Measurements from ENCODE around the gene NDUFS8. TPM values are rescaled to one million over a fixed set of nuclear protein-coding genes. Genes with fewer than 3 reads are reported as not detected.

The NDUFS8 gene
- total and polyA plus RNA-seq, 2 of the 13 experiments (the other 11 are each of a cell fraction or from before 2014, with no cell fraction given): 96.7 to 158 TPM

- TF ChIP-seq SUZ12 (IDR thresholded peaks at IDR 0.05; ENCODE audit: low read depth, low read length): no peak
- peak; percentile 91 for TF ChIP-seq ZNF331 (CRISPR knock-in tag; IDR thresholded peaks at IDR 0.05)
- no peak; the same call in 1 of the 2 replicates for TF ChIP-seq NFE2L1 (CRISPR knock-in tag; IDR thresholded peaks at IDR 0.05; ENCODE audit: borderline replicate concordance)
- peak; percentile 95 for TF ChIP-seq ZNF430 (CRISPR knock-in tag; IDR thresholded peaks at IDR 0.05)
- peak; percentile 91 for TF ChIP-seq ZMYM4 (CRISPR knock-in tag; IDR thresholded peaks at IDR 0.05)
- no peak for TF ChIP-seq ZNF207 (IDR thresholded peaks at IDR 0.05; ENCODE audit: borderline replicate concordance)
- TF ChIP-seq DMTF1 (CRISPR knock-in tag; IDR thresholded peaks at IDR 0.05): 0 out of 2 replicates have a peak, but pooled peaks have one; percentile 24
- TF ChIP-seq TGIF2 (CRISPR knock-in tag; IDR thresholded peaks at IDR 0.05): peak; percentile 99; the same call in 1 of the 2 replicates
- no peak for TF ChIP-seq ZSCAN22 (CRISPR knock-in tag; IDR thresholded peaks at IDR 0.05)
- peak; percentile 88 for TF ChIP-seq XRCC5 (optimal IDR thresholded peaks at IDR 0.05; ENCODE audit: low read length)
- no peak for TF ChIP-seq MATR3 (CRISPR knock-in tag; IDR thresholded peaks at IDR 0.05)
- TF ChIP-seq SP140L (CRISPR knock-in tag; IDR thresholded peaks at IDR 0.05; ENCODE audit: borderline replicate concordance): no peak
- TF ChIP-seq ZFP36L1 (CRISPR knock-in tag; IDR thresholded peaks at IDR 0.05): peak; percentile 83; the same call in 1 of the 2 replicates
- TF ChIP-seq ZNF484 (CRISPR knock-in tag; IDR thresholded peaks at IDR 0.05; ENCODE audit: borderline replicate concordance, low read depth): no peak
- peak; percentile 63 for TF ChIP-seq THAP11 (CRISPR knock-in tag; IDR thresholded peaks at IDR 0.05)
- TF ChIP-seq ZNF687 (CRISPR knock-in tag; IDR thresholded peaks at IDR 0.05): peak; percentile 97
- no peak for TF ChIP-seq CREB3 (CRISPR knock-in tag; IDR thresholded peaks at IDR 0.05)
- no peak; the same call in 1 of the 2 replicates for TF ChIP-seq ZNF446 (CRISPR knock-in tag; IDR thresholded peaks at IDR 0.05)
- no peak for TF ChIP-seq U2AF1 (optimal IDR thresholded peaks at IDR 0.05; ENCODE audit: low read depth, low read length)
These were observed 7.8 kb downstream of the NDUFS8 start (continued) for GRCh38 chr11:68038226-68038717.
